Progenitor cell of endocrine pancreas (in vitro differentiated cells): Measurements from ENCODE around the gene MBP. TPM values are rescaled to one million over a fixed set of nuclear protein-coding genes. Genes with fewer than 3 reads are reported as not detected.
"Not testable (repeated sequence)": the region's sequence is repeated elsewhere in the genome, so short reads cannot be mapped to it uniquely, and the experiment has no call there.

ENCODE experiments used
- DNase-seq: peaks from one replicate; pipeline ENCODE4 v3.0.0; 2021; ENCODE audit warnings: low spot score; ENCODE audit not compliant: unreplicated experiment
- H3K27ac Mint-ChIP-seq: 2 replicates; pipeline ENCODE4 v1.8.0; 2021; ENCODE audit warnings: mild to moderate bottlenecking, moderate library complexity, mixed read lengths
- H3K27me3 Mint-ChIP-seq: 2 replicates; pipeline ENCODE4 v1.8.0; 2021; ENCODE audit warnings: mixed read lengths
- H3K36me3 Mint-ChIP-seq: 2 replicates; pipeline ENCODE4 v1.8.0; 2022; ENCODE audit warnings: mixed read lengths; ENCODE audit not compliant: insufficient read depth
- H3K4me1 Mint-ChIP-seq: 2 replicates; pipeline ENCODE4 v1.8.0; 2021; ENCODE audit warnings: low read depth, mixed read lengths
- H3K4me3 Mint-ChIP-seq: 2 replicates; pipeline ENCODE4 v1.8.0; 2021; ENCODE audit warnings: low read depth, mild to moderate bottlenecking, moderate library complexity, mixed read lengths
- H3K9me3 Mint-ChIP-seq: 2 replicates; pipeline ENCODE4 v1.8.0; 2021; ENCODE audit warnings: low read depth, mixed read lengths
- total RNA-seq: library from RNA; stranded (reverse); gene quantifications from 2 replicates; pipeline ENCODE4 v1.2.1, GENCODE V29; 2021
- TF ChIP-seq, protein P1 (sequence below): fragments of 200-600 bp; sonication (generic); IDR thresholded peaks from one replicate; pipeline ENCODE4 v1.5.0; 2021; ENCODE audit warnings: antibody characterized with exemption, mild to moderate bottlenecking; ENCODE audit not compliant: unreplicated experiment

MBP gene
- total RNA-seq, 1 donor from 2014 or later = 38.4 TPM

DNA sequence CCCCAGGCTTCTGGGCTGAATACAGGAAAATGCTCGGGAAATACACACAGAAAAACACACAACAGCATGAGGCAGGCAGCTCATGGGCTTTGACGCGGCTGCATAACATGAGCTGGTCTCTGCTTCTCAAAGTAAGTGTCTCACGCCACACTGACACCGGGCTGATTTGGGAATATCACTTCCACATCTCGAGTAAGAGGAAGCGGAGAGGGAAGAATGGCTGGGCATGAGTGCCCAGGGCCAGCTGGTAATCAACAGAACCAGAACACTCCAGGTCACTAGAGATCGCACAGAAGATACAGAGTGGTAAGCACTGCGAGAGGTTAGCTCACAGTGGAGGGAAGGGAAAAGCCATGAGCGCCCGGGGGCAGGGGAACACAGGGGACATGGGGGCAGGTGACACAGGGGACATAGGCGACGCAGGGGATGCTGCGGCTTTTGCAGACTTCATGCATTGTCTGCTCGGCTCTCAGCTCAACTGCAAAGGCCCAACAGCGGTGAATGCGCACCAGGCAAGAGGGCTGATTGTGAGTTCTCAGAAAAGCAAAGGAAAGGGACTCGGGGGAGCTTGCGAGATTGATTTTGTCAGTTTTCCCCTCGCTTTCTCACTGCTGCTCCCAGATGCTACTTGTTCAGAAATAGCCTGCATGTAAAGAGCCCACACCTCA is 141.4 kb downstream of the MBP start:
- H3K27ac Mint-ChIP-seq = no peak overlapping the region

GRCh38 chr18:76990343-76991020 is 142.1 kb downstream of the MBP start:
- H3K4me3 Mint-ChIP-seq, DNase-seq, H3K36me3 Mint-ChIP-seq: not testable (repeated sequence)

More for the DNA sequence above, 141.4 kb downstream of the MBP start:
- Mint-ChIP-seq H3K36me3 (no peaks in the 10 kb centered on the region), H3K4me1 (peaks cover 3% of the 10 kb centered on the region), H3K27me3 (peaks cover 4% of the 10 kb centered on the region), H3K9me3 (peaks cover 3% of the 10 kb centered on the region), H3K4me3 (no peak overlapping the region)
- TF ChIP-seq, protein P1, sequence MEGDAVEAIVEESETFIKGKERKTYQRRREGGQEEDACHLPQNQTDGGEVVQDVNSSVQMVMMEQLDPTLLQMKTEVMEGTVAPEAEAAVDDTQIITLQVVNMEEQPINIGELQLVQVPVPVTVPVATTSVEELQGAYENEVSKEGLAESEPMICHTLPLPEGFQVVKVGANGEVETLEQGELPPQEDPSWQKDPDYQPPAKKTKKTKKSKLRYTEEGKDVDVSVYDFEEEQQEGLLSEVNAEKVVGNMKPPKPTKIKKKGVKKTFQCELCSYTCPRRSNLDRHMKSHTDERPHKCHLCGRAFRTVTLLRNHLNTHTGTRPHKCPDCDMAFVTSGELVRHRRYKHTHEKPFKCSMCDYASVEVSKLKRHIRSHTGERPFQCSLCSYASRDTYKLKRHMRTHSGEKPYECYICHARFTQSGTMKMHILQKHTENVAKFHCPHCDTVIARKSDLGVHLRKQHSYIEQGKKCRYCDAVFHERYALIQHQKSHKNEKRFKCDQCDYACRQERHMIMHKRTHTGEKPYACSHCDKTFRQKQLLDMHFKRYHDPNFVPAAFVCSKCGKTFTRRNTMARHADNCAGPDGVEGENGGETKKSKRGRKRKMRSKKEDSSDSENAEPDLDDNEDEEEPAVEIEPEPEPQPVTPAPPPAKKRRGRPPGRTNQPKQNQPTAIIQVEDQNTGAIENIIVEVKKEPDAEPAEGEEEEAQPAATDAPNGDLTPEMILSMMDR = no peak
- DNase-seq = no peak

DNA sequence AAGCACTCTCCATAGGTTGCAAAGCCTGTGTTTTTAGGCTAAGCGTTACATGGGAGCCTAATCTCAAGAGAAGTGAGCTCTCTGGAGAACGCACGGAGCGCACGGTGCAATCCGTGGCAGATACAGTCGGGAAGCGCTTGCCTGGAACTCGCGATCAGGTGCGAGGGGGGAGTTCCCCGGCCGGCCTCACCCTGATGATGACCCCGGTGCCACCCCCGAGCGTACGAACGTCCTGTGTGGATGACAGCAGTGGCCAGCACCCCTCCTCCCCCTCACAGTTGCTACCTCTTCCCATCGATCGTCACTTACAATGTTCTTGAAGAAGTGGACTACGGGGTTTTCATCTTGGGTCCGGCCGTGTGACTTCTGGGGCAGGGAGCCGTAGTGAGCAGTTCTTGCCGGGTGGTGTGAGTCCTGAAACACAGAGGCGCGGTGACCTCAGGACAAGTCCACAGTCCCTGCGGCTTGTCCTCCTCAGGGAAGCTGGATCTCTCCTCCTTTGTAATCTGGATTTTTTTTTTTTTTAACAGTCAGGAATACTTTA is 142.9 kb downstream of the MBP start:
- TF ChIP-seq, protein P1 = no peak

More at GRCh38 chr18:76990343-76991020, 142.1 kb downstream of the MBP start:
- H3K9me3 Mint-ChIP-seq, H3K27ac Mint-ChIP-seq, H3K27me3 Mint-ChIP-seq, H3K4me1 Mint-ChIP-seq: not testable (repeated sequence)

DNA sequence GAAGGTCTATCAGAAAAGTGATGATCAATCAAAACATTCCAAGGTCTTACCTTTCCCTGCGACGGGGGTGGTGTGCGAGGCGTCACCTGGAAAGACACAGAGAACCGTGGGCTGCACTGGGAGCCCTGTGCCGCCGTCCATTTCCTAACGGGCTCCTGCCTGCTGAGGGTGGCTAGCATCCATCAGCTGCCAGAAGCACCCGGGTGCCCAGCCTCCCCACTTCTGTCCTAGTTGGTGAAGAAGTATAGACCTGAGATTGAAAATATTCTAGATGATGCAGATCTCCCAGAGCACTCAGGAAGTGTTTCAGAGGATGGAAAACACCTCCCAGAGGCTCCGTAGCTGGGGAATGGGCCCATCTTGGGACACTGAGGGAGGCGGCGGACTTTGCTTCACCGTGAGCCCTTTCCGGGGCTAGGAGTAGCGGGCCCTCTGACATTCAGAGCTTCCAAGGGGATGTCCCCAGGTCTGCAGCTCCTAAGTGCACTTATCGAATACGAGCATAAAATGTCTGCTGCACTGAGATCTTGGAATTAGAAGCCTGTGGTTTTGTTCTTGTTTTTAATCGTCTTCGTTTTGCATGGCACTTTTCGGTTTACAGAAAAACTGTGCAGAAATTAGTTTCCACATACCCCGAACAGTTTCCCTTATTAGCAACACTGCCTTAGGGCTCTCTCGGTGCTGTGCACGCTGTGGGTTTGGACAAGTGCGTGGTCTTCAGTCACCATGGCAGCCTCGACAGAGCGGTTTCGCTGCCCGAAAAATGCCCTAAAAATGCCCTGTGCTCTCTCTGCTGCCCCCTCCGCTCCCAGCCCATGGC is 143.5 kb downstream of the MBP start:
- DNase-seq = no peak
- no peak overlapping the region for H3K27ac Mint-ChIP-seq
- no peaks in the 10 kb centered on the region for H3K9me3 Mint-ChIP-seq

More for the DNA sequence above, 142.9 kb downstream of the MBP start:
- no peaks in the 10 kb centered on the region for H3K9me3 Mint-ChIP-seq
- no peak for DNase-seq
- no peak overlapping the region for H3K4me3 Mint-ChIP-seq
- H3K27ac Mint-ChIP-seq = no peak overlapping the region
- H3K4me1 Mint-ChIP-seq = peaks cover 3% of the 10 kb centered on the region
- no peaks in the 10 kb centered on the region for H3K36me3 Mint-ChIP-seq
- peaks cover 4% of the 10 kb centered on the region for H3K27me3 Mint-ChIP-seq

GRCh38 chr18:76988031-76988826 is 144.4 kb downstream of the MBP start:
- no peaks in the 10 kb centered on the region for H3K36me3 Mint-ChIP-seq
- no peak overlapping the region for H3K4me3 Mint-ChIP-seq
- peaks cover 4% of the 10 kb centered on the region for H3K27me3 Mint-ChIP-seq
- no peak overlapping the region for H3K27ac Mint-ChIP-seq
- no peaks in the 10 kb centered on the region for H3K9me3 Mint-ChIP-seq
- TF ChIP-seq, protein P1 = no peak
- DNase-seq = no peak
- peaks cover 5% of the 10 kb centered on the region for H3K4me1 Mint-ChIP-seq

More for the DNA sequence above, 143.5 kb downstream of the MBP start:
- H3K4me3 Mint-ChIP-seq = no peak overlapping the region
- TF ChIP-seq, protein P1 = no peak
- peaks cover 4% of the 10 kb centered on the region for H3K27me3 Mint-ChIP-seq
- peaks cover 3% of the 10 kb centered on the region for H3K4me1 Mint-ChIP-seq
- H3K36me3 Mint-ChIP-seq = no peaks in the 10 kb centered on the region
